Measurements from ENCODE around the gene RGS12. TPM values are rescaled to one million over a fixed set of nuclear protein-coding genes. Genes with fewer than 3 reads are reported as not detected.

The RGS12 gene
- total RNA-seq, 1 donor from 2014 or later = 102 TPM

DNA sequence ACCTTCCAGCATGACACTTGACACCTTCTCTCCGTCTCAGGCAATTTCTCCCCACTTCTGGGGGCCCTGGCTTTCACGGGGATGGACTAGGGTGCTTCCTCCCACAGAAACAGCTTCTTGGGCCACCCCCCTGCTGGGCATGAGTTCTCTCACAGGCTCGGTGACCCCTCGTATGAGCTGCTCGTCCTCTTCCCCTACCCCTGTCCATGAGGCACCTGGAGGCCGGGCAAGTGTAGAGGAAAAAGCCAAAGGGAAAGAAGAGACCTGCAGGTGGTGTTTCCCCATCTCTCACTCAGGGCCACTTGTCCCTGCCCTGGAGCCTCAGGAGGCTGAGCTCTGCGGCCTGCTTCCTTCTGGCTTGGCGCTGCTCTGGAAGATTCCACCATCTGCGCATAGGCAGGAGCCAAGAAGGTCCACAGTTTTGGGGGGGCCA is 1.9 kb upstream of the RGS12 start:
- Mint-ChIP-seq H3K36me3 (ENCODE audit: insufficient read depth) (no peaks in the 10 kb centered on the region), H3K27me3 (peaks cover 4% of the 10 kb centered on the region), H3K4me1 (ENCODE audit: low read depth) (peaks cover 20% of the 10 kb centered on the region), H3K4me3 (ENCODE audit: low read depth) (peak overlapping the region; percentile 24), H3K27ac (no peak overlapping the region), H3K9me3 (ENCODE audit: low read depth) (no peaks in the 10 kb centered on the region)
- no peak for DNase-seq (ENCODE audit: low spot score, unreplicated experiment)
- TF ChIP-seq, protein P1, sequence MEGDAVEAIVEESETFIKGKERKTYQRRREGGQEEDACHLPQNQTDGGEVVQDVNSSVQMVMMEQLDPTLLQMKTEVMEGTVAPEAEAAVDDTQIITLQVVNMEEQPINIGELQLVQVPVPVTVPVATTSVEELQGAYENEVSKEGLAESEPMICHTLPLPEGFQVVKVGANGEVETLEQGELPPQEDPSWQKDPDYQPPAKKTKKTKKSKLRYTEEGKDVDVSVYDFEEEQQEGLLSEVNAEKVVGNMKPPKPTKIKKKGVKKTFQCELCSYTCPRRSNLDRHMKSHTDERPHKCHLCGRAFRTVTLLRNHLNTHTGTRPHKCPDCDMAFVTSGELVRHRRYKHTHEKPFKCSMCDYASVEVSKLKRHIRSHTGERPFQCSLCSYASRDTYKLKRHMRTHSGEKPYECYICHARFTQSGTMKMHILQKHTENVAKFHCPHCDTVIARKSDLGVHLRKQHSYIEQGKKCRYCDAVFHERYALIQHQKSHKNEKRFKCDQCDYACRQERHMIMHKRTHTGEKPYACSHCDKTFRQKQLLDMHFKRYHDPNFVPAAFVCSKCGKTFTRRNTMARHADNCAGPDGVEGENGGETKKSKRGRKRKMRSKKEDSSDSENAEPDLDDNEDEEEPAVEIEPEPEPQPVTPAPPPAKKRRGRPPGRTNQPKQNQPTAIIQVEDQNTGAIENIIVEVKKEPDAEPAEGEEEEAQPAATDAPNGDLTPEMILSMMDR (IDR thresholded peaks at IDR 0.05; ENCODE audit: unreplicated experiment) = no peak

DNA sequence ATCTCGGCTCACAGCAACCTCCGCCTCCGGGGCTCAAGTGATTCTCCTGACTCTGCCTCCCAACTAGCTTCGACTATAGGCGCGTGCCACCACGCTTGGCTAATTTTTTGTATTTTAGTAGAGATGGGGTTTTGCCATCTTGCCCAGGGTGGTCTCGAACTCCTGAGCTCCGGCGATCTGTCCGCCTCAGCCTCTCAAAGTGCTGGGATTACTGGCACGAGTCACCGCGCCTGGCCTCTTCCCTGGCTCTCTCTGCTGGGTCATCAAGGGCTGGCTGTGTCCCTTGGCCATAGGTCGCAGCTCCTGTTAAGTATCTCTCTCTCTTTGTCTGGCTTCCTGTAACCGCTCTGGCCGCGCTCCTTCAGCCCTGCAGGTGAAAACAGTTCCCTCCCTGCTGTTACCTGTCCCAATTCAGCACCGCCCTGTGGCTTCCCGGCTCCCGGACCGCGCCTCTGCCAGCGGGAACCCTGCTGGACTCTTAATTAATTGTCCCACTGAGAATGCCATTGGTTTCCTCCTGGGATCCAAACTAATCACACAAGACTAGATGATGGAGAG is 1.3 kb upstream of the RGS12 start:
- TF ChIP-seq, protein P1 (IDR thresholded peaks at IDR 0.05; ENCODE audit: unreplicated experiment) = no peak
- Mint-ChIP-seq H3K27me3 (peaks cover 4% of the 10 kb centered on the region), H3K36me3 (ENCODE audit: insufficient read depth) (no peaks in the 10 kb centered on the region), H3K4me3 (ENCODE audit: low read depth) (peak overlapping the region; percentile 82), H3K27ac (peak overlapping the region; percentile 79), H3K9me3 (ENCODE audit: low read depth) (no peaks in the 10 kb centered on the region), H3K4me1 (ENCODE audit: low read depth) (peaks cover 21% of the 10 kb centered on the region)
- DNase-seq (ENCODE audit: low spot score, unreplicated experiment) = no peak

DNA sequence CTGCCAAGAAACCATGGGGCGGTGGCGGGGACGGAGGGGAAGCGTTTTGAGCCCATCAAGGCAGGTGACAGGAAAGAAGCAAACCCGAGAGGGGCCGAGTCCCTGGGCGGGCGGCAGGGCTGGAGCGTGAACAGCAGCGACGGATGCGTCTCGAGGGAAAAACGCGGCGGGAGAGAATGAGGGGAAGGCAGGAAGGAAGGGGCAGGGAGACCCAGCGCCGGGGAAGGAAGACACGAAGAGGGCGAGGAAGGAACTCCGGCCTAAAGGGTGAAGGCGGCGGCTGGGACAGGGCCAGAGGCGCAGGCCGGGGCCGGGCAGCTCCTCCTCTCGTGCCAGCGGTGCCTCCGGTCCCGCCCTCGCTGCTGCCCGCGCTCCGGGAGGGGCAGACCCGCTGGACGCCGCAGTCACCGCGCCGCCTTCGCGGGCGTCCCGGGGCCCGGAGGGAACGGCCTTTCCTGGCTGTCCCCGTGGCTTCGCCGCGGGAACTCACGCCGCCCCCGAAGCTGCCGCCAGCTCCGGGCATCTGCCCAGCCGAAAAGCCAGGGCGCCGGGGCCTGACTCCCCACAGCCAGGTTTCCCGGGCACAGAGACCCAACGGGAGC is 751 bp upstream of the RGS12 start:
- Mint-ChIP-seq H3K36me3 (ENCODE audit: insufficient read depth) (no peaks in the 10 kb centered on the region), H3K27me3 (peaks cover under 1% of the 10 kb centered on the region), H3K4me1 (ENCODE audit: low read depth) (peaks cover 22% of the 10 kb centered on the region), H3K27ac (peak overlapping the region; percentile 79), H3K9me3 (ENCODE audit: low read depth) (no peaks in the 10 kb centered on the region), H3K4me3 (ENCODE audit: low read depth) (peak overlapping the region; percentile 82)
- peak; percentile 39 for DNase-seq (ENCODE audit: low spot score, unreplicated experiment)
- TF ChIP-seq, protein P1 (IDR thresholded peaks at IDR 0.05; ENCODE audit: unreplicated experiment) = no peak

DNA sequence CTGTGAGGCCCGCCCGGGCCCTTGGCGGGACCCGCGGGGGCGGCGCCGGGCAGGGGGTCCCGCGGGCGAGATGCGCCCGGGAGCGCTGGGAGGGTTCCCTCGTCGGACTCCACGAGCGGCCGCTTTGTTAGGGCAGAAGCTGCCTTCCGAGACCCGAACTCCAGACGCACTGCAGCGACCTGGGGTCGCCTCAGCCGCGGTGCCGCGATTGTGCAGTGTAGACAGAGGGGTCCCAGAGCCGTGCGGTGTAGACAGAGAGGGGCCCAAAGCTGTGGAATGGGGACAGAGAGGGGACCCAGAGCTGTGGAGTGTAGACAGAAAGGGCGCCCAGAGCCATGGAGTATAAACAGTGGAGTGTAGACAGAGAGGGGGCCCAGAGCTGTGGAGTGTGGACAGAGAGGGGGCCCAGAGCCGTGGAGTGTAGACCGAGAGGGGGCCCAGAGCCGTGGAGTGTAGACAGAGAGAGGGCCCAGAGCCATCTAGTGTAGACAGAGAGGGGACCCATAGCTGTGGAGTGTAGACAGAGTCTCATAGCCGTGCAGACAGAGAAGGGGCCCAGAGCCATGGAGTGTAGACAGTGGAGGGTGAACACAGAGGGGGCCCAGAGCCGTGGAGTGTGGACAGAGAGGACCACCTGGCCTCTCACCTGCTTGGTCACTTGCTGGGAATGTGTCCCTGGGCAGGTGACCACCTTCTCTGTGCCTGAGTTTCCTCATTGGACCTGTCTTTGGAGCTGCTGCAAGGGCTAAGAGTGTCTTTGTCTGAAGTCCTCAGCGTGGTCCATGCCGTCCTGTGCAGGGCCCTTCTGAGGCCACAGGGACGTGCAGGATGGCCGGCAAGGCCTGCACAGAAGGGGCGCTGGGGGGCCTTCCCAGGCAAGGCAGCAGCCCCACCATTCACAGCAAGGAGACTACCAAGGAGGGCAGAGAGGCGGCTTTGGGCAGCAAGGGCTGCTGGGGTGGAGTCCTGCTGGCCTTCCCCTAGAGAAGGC is 875 bp downstream of the RGS12 start:
- Mint-ChIP-seq H3K4me3 (ENCODE audit: low read depth) (peak overlapping the region; percentile 91), H3K27ac (peak overlapping the region; percentile 94), H3K9me3 (ENCODE audit: low read depth) (peaks cover 4% of the 10 kb centered on the region), H3K4me1 (ENCODE audit: low read depth) (peaks cover 25% of the 10 kb centered on the region), H3K36me3 (ENCODE audit: insufficient read depth) (peaks cover 7% of the 10 kb centered on the region), H3K27me3 (no peaks in the 10 kb centered on the region)
- no peak for DNase-seq (ENCODE audit: low spot score, unreplicated experiment)
- TF ChIP-seq, protein P1 (IDR thresholded peaks at IDR 0.05; ENCODE audit: unreplicated experiment) = no peak

All from progenitor cell of endocrine pancreas (in vitro differentiated cells).